ENCODE results near the gene RHCG.

The RHCG gene

GRCh38 chr15:89444241-89445225 is 51.9 kb downstream of the RHCG start:
- DNase-seq (ENCODE audit: low spot score): no peak

- no peak for DNase-seq (ENCODE audit: low spot score)
Measured at GRCh38 chr15:89443581-89443980, 52.8 kb downstream of the RHCG start.

- DNase-seq (ENCODE audit: low spot score): peak; percentile 83
Measured at GRCh38 chr15:89442671-89443307, 53.6 kb downstream of the RHCG start.

GRCh38 chr15:89442155-89442554 is 54.2 kb downstream of the RHCG start:
- no peak for DNase-seq (ENCODE audit: low spot score)

GRCh38 chr15:89441295-89441812 is 55.0 kb downstream of the RHCG start:
- DNase-seq (ENCODE audit: low spot score): no peak

GRCh38 chr15:89439764-89440163 is 56.6 kb downstream of the RHCG start:
- DNase-seq (ENCODE audit: low spot score): no peak

- DNase-seq (ENCODE audit: low spot score): no peak
Measured at GRCh38 chr15:89436560-89437311, 59.6 kb downstream of the RHCG start.

- no peak for DNase-seq (ENCODE audit: low spot score)
Measured at GRCh38 chr15:89435362-89435761, 61.0 kb downstream of the RHCG start.

GRCh38 chr15:89433686-89434085 is 62.7 kb downstream of the RHCG start:
- no peak for DNase-seq (ENCODE audit: low spot score)

GRCh38 chr15:89430530-89431341 is 65.6 kb downstream of the RHCG start:
- peak; percentile 90 for DNase-seq (ENCODE audit: low spot score)

GRCh38 chr15:89429986-89430385 is 66.4 kb downstream of the RHCG start:
- no peak for DNase-seq (ENCODE audit: low spot score)

- DNase-seq (ENCODE audit: low spot score): no peak
Measured at GRCh38 chr15:89429023-89429422, 67.4 kb downstream of the RHCG start.

GRCh38 chr15:89428246-89428645 is 68.1 kb downstream of the RHCG start:
- DNase-seq (ENCODE audit: low spot score): no peak

GRCh38 chr15:89426500-89426899 is 69.9 kb downstream of the RHCG start:
- DNase-seq (ENCODE audit: low spot score): no peak

GRCh38 chr15:89423981-89424380 is 72.4 kb downstream of the RHCG start:
- DNase-seq (ENCODE audit: low spot score): no peak

Measured in HuH-7 (cell line).